Fibroblast of the aortic adventitia (primary cell): ENCODE data around the gene TMPRSS9. TPM values are rescaled to one million over a fixed set of nuclear protein-coding genes. Genes with fewer than 3 reads are reported as not detected.
"Not testable (repeated sequence)": the region's sequence is repeated elsewhere in the genome, so short reads cannot be mapped to it uniquely, and the experiment has no call there.

ENCODE experiments used
- DNase-seq: peaks from one replicate; pipeline ENCODE4 v3.0.0-alpha.2; 2010; ENCODE audit warnings: low read depth
- H3K4me3 ChIP-seq: 2 replicates; pipeline ENCODE4 v1.5.1; 2011; ENCODE audit warnings: low read depth, mild to moderate bottlenecking, control low read depth, low read length, moderate library complexity
- total RNA-seq: library from RNA; depleted of rRNA; stranded (reverse); fragments of >200 nt; gene quantifications from 2 replicates; pipeline ENCODE4 v1.2.3, GENCODE V29; 2012; ENCODE audit warnings: low replicate concordance
- TF ChIP-seq, protein P1 (sequence below): IDR thresholded peaks from 2 replicates; pipeline ENCODE4 v1.5.1; 2011; ENCODE audit warnings: mild to moderate bottlenecking, low read length, control low read depth, inconsistent platforms; ENCODE audit not compliant: insufficient read depth

TMPRSS9 gene
- total RNA-seq, 1 donor, result not detected

DNA sequence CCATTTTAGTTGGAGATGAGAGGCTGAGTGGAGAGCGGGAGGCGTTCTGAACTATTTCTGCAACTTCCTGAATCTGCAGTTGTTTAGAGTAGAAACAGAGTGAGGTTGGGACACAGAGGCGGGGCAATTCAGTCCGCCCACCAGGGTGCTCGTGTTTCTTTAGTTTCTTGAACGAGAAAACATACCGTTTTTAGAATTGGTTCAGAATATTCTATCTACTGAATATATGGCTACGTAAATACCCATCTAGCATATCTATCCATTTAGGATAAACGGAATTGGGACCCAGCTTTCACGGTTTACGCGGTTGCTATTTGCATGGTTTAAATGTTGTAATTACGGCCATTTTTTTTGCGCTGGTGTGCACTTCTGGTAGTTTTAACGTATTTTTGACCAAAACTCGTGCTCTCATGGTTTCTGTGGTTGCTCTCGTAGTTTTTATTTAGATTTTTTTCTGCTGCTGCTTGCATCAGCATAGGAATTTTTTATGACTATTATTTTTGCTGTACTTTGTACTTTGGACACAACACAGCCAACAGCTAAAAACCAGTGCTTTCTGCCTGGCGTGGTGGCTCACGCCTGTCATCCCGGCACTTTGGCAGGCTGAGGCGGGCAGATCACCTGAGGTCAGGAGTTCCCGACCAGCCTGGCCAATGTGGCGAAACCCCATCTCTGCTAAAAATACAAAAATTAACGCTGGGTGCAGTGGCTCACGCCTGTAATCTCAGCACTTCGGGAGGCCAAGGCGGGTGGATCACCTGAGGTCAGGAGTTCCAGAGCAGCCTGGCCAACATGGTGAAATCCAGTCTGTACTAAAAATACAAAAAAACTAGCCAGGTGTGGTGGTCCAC lies 34.6 kb downstream of the TMPRSS9 start:
- H3K4me3 ChIP-seq, result no peak overlapping the region
- no peak for DNase-seq
- TF ChIP-seq, protein P1, sequence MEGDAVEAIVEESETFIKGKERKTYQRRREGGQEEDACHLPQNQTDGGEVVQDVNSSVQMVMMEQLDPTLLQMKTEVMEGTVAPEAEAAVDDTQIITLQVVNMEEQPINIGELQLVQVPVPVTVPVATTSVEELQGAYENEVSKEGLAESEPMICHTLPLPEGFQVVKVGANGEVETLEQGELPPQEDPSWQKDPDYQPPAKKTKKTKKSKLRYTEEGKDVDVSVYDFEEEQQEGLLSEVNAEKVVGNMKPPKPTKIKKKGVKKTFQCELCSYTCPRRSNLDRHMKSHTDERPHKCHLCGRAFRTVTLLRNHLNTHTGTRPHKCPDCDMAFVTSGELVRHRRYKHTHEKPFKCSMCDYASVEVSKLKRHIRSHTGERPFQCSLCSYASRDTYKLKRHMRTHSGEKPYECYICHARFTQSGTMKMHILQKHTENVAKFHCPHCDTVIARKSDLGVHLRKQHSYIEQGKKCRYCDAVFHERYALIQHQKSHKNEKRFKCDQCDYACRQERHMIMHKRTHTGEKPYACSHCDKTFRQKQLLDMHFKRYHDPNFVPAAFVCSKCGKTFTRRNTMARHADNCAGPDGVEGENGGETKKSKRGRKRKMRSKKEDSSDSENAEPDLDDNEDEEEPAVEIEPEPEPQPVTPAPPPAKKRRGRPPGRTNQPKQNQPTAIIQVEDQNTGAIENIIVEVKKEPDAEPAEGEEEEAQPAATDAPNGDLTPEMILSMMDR, result no peak

DNA sequence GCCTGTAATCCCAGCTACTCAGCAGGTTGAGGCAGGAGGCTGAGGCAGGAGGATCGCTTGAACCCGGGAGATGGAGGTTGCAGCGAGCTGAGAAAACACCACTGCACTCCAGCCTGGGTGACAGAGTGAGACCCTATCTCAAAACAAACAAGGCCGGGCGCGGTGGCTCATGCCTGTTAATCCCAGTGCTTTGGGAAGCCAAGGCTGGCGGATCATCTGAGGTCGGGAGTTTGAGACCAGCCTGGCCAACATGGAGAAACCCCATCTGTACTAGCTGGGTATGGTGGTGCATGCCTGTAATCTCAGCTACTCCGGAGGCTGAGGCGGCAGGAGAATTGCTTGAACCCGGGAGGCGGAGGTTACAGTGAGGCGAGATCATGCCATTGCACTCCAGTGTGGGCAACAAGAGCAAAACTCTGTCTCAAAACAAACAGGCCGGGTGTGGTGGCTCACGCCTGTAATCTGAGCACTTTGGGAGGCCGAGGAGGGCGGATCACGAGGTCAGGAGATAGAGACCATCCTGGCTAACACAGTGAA lies 35.3 kb downstream of the TMPRSS9 start:
- DNase-seq, H3K4me3 ChIP-seq: not testable (repeated sequence)

DNA sequence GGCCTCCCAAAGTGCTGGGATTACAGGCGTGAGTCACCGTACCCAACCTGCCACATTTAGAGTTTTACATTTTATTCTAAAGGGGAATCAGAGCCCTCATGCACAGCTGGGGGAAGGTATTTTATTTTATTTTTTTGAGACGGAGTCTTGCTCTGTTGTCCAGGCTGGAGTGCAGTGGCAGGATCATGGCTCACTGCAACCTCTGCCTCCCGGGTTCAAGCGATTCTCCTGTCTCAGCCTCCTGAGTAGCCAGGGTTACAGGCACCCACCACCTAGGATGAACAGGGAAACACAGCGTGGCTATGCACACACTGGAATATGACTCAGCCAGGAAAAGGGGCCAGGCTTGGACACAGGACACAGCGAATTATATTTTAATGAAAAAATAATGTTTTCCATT lies 37.1 kb downstream of the TMPRSS9 start:
- H3K4me3 ChIP-seq, DNase-seq: not testable (repeated sequence)

DNA sequence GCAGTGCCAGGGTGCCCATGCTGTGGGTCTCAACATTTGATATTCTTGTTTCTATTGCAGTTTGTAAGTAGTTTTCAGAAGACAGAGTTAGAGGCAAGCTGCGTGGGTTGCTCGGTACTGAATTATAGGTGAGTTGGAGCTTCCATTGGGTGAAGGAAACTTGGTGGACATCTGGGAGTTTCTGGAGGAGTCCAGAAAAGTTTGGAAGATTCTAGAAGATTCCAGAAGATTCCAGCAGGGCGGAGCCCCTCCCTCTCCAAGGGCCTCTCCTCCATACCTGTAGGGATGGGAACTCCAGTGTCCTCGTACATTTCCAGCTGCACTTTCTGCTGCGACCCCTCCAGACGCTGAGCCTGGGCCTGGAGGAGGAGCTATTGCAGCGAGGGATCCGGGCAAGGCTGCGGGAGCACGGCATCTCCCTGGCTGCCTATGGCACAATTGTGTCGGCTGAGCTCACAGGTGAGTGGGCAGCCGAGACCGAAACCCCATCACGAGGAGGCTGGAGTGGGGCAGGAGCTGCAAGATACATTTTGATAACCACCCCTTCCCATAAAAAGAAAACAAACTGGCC lies 38.8 kb downstream of the TMPRSS9 start:
- H3K4me3 ChIP-seq, result no peak overlapping the region
- TF ChIP-seq, protein P1, result no peak
- no peak for DNase-seq

DNA sequence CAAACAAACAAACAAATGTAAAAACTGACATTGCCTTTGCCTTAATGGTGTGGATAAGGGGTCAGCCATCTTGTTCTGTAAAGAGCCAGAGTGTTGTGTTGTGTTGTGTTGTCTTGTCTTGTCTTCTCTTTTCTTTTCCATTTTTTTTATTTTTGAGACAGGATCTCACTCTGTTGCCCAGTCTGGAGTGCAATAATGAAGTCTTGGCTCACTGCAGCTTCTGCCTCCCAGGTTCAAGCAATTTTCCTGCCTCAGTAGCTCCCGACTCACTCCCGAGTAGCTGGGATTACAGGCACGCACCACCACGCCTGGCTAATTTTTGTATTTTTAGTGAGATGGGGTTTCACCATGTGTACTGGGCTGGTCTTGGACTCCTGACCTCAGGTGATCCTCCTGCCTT lies 39.5 kb downstream of the TMPRSS9 start:
- DNase-seq, result no peak
- no peak overlapping the region for H3K4me3 ChIP-seq
- TF ChIP-seq, protein P1, result no peak

DNA sequence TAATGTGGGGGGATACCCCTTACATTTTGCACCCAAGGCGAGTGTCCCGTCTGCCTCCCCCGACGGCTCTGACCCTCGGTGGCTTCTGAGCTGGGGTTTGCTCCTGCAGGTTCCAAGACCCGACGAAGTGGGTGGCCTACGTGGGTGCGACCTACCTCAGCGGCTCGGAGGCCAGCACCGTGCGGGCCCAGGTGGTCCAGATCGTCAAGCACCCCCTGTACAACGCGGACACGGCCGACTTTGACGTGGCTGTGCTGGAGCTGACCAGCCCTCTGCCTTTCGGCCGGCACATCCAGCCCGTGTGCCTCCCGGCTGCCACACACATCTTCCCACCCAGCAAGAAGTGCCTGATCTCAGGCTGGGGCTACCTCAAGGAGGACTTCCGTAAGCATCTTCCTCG lies 48.2 kb downstream of the TMPRSS9 start:
- DNase-seq, result no peak
- TF ChIP-seq, protein P1, result no peak
- H3K4me3 ChIP-seq, result no peak overlapping the region

DNA sequence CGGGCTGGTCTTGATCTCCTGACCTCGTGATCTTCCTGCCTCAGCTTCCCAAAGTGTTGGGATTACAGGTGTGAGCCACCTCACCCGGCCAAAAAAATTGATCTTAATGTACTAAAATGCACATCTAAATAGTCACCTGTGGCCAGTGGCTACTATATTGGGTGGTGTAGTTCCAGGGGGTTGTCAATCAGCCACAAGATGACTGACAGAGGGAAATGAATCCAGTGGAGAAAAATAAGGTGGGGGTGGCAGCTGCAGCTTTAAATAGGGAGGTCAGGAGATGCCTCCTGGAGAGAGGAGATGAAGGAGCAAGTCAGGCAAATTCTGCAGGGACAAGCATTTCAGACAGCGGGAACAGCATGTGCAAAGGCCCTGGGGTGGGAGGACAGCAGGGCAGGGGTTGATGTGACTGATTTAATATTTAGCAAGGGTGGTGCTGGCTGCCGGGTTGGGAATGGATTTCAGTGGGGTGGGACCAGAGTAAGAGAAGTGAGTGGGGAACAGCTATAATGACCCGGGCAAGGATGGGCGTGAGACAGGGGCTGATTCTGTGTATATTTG lies 49.4 kb downstream of the TMPRSS9 start:
- H3K4me3 ChIP-seq, result no peak overlapping the region
- TF ChIP-seq, protein P1, result no peak
- DNase-seq, result no peak

DNA sequence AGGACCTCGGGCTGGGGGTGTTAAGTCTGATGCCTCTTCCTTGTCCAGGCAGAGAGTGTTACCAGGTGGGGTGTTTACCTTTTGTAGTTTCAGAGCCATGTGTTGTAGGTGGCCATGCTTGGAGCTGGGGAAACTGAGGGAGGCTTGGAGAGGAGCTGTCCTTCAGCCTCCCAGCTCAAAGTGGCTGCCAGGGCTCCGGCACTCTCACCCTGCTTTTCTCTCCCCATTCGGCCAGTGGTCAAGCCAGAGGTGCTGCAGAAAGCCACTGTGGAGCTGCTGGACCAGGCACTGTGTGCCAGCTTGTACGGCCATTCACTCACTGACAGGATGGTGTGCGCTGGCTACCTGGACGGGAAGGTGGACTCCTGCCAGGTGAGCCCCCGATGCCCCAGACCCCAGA lies 50.0 kb downstream of the TMPRSS9 start:
- TF ChIP-seq, protein P1, result no peak

More for the DNA sequence above, 50.0 kb downstream of the TMPRSS9 start:
- no peak for DNase-seq
- H3K4me3 ChIP-seq, result no peak overlapping the region
